GM23248 (cell line): ENCODE data around the gene KRTAP9-1. TPM values are rescaled to one million over a fixed set of nuclear protein-coding genes. Genes with fewer than 3 reads are reported as not detected.
"Not testable (repeated sequence)": the region's sequence is repeated elsewhere in the genome, so short reads cannot be mapped to it uniquely, and the experiment has no call there.

Experiments used
- DNase-seq: peaks from one replicate; pipeline ENCODE4 v3.0.0-alpha.2; 2015
- H2AFZ ChIP-seq: fragments of 200-600 bp; sonication (generic); 2 replicates; pipeline ENCODE4 v1.6.1; 2016; ENCODE audit warnings: antibody characterized with exemption
- H3F3A ChIP-seq: fragments of 200-600 bp; sonication (generic); 2 replicates; pipeline ENCODE4 v1.6.1; 2016; ENCODE audit warnings: mild to moderate bottlenecking, antibody characterized with exemption, mixed run types; ENCODE audit not compliant: insufficient read depth
- H3K27ac ChIP-seq: fragments of 200-600 bp; sonication (generic); 2 replicates; pipeline ENCODE4 v1.5.1; 2016; ENCODE audit warnings: mild to moderate bottlenecking
- H3K27me3 ChIP-seq: fragments of 200-600 bp; sonication (generic); replicated peaks from 2 replicates; pipeline ENCODE4 v1.6.1; 2016; ENCODE audit warnings: mild to moderate bottlenecking; ENCODE audit not compliant: insufficient read depth
- H3K36me3 ChIP-seq: fragments of 200-600 bp; sonication (generic); 2 replicates; pipeline ENCODE4 v1.6.1; 2016; ENCODE audit warnings: low read depth, mild to moderate bottlenecking
- H3K4me1 ChIP-seq: fragments of 200-600 bp; sonication (generic); 2 replicates; pipeline ENCODE4 v1.6.1; 2016; ENCODE audit warnings: mild to moderate bottlenecking; ENCODE audit not compliant: insufficient read depth
- H3K4me2 ChIP-seq: fragments of 200-600 bp; sonication (generic); one replicate; pipeline ENCODE4 v1.6.1; 2016; ENCODE audit warnings: mild to moderate bottlenecking; ENCODE audit not compliant: unreplicated experiment
- H3K4me3 ChIP-seq: fragments of 200-600 bp; sonication (generic); 2 replicates; pipeline ENCODE4 v1.5.1; 2016; ENCODE audit warnings: mild to moderate bottlenecking
- H3K79me2 ChIP-seq: fragments of 200-600 bp; sonication (generic); 2 replicates; pipeline ENCODE4 v1.6.1; 2016; ENCODE audit warnings: mild to moderate bottlenecking; ENCODE audit not compliant: insufficient read depth
- H3K9ac ChIP-seq: fragments of 200-600 bp; sonication (generic); 2 replicates; pipeline ENCODE4 v1.6.1; 2016; ENCODE audit warnings: mild to moderate bottlenecking
- H3K9me2 ChIP-seq: fragments of 200-600 bp; sonication (generic); 2 replicates; pipeline ENCODE4 v1.6.1; 2016; ENCODE audit warnings: mixed run types, mild to moderate bottlenecking, moderate library complexity; ENCODE audit not compliant: insufficient read depth
- H3K9me3 ChIP-seq: fragments of 200-600 bp; sonication (generic); one replicate; pipeline ENCODE4 v1.6.1; 2017; ENCODE audit warnings: low read depth
- H4K20me1 ChIP-seq: fragments of 200-600 bp; sonication (generic); 2 replicates; pipeline ENCODE4 v1.6.0; 2016; ENCODE audit not compliant: insufficient read depth
- EZH2 ChIP-seq: fragments of 200-600 bp; sonication (generic); IDR thresholded peaks from 2 replicates; pipeline ENCODE4 v1.6.1; 2018; ENCODE audit warnings: antibody characterized with exemption, mild to moderate bottlenecking; ENCODE audit not compliant: insufficient read depth, poor library complexity, severe bottlenecking
- EZH2phosphoT487 ChIP-seq: fragments of 200-600 bp; sonication (generic); IDR thresholded peaks from 2 replicates; pipeline ENCODE4 v1.6.1; 2018; ENCODE audit warnings: antibody characterized with exemption, moderate library complexity, mild to moderate bottlenecking, low read depth; ENCODE audit not compliant: insufficient read depth
- WGBS, 2 experiments: methylation state at CpG; one replicate each; pipeline ENCODE4 v1.1.6; 2015 to 2017; ENCODE audit warnings: low lambda C conversion rate in 2 of 2, low coverage in 1 of 2; ENCODE audit errors: missing lambda C conversion rate in 2 of 2; 5-methylcytosine and 5-hydroxymethylcytosine counted together
- in situ Hi-C: fragments of 300-500 bp; cut with MboI; formaldehyde crosslinking; loops from 2 replicates; pipeline ENCODE4 v1.15.0; 2020
- polyA plus RNA-seq: library from polyadenylated mRNA; unstranded; fragments of >200 nt; fragmentation: Nextera tagmentation; extraction: Ambion mirVana; gene quantifications from 2 replicates; pipeline ENCODE4 v1.2.1, GENCODE V29; 2016
- total RNA-seq: library from RNA; depleted of rRNA; stranded (reverse); fragments of >200 nt; shearing (Covaris generic); gene quantifications from 2 replicates; pipeline ENCODE4 v1.2.3, GENCODE V29; 2014

The KRTAP9-1 gene
- total and polyA plus RNA-seq, 2 experiments from 2014 or later, result not detected

- no peaks in the 10 kb centered on the region for H3K36me3 ChIP-seq
- H3K4me1 ChIP-seq, result no peaks in the 10 kb centered on the region
- no peaks in the 10 kb centered on the region for H3F3A ChIP-seq
- no peaks in the 10 kb centered on the region for H3K9me3 ChIP-seq
- no peak overlapping the region for H3K4me2 ChIP-seq
- no peaks in the 10 kb centered on the region for H3K9me2 ChIP-seq
- H3K27ac ChIP-seq, result no peak overlapping the region
- no peak overlapping the region for H3K9ac ChIP-seq
- H2AFZ ChIP-seq, result no peak overlapping the region
- H3K79me2 ChIP-seq, result no peaks in the 10 kb centered on the region
- in situ Hi-C loops, result no loop called here
- H3K4me3 ChIP-seq, result no peak overlapping the region
- TF ChIP-seq EZH2 (no peak), EZH2phosphoT487 (no peak)
- no peaks in the 10 kb centered on the region for H3K27me3 ChIP-seq
- peak; percentile 24 for DNase-seq
- WGBS, 2 experiments, result 55 to 69% methylated on average over 2 of the region's 2 CpGs
- H4K20me1 ChIP-seq, result no peaks in the 10 kb centered on the region
Measured at GRCh38 chr17:41223821-41224220, 34.1 kb downstream of the KRTAP9-1 start.

GRCh38 chr17:41226051-41226450 is 36.4 kb downstream of the KRTAP9-1 start:
- no peak overlapping the region for H2AFZ ChIP-seq
- H4K20me1 ChIP-seq, result no peaks in the 10 kb centered on the region
- in situ Hi-C loops, result no loop called here
- TF ChIP-seq EZH2 (no peak), EZH2phosphoT487 (no peak)
- H3K4me3 ChIP-seq, result no peak overlapping the region
- H3K9ac ChIP-seq, result no peak overlapping the region
- no peaks in the 10 kb centered on the region for H3K9me2 ChIP-seq
- H3K27ac ChIP-seq, result no peak overlapping the region
- H3K79me2 ChIP-seq, result no peaks in the 10 kb centered on the region
- H3K27me3 ChIP-seq, result no peaks in the 10 kb centered on the region
- no peaks in the 10 kb centered on the region for H3K36me3 ChIP-seq
- no peak overlapping the region for H3K4me2 ChIP-seq
- DNase-seq, result no peak
- H3K4me1 ChIP-seq, result no peaks in the 10 kb centered on the region
- H3K9me3 ChIP-seq, result no peaks in the 10 kb centered on the region
- 89 to 91% methylated on average over 6 of the region's 6 CpGs for WGBS, 2 experiments
- no peaks in the 10 kb centered on the region for H3F3A ChIP-seq

DNA sequence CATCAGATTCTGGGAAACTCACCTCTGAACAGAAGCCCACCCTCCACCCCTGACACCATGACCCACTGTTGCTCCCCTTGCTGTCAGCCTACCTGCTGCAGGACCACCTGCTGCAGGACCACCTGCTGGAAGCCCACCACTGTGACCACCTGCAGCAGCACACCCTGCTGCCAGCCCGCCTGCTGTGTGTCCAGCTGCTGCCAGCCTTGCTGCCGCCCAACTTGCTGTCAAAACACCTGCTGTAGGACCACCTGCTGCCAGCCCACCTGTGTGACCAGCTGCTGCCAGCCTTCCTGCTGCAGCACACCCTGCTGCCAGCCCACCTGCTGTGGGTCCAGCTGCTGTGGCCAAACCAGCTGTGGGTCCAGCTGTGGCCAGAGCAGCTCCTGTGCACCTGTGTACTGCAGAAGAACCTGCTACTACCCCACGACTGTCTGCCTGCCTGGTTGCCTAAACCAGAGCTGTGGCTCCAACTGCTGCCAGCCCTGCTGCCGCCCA is 37.0 kb downstream of the KRTAP9-1 start, which contains the start of gene KRTAP9-2:
TSS of gene KRTAP9-2 (plus strand) at position 51 of the 498 bp plus-strand sequence. CDS start at position 58, 7 bp downstream.
- in situ Hi-C loops, H2AFZ ChIP-seq, H3K36me3 ChIP-seq, H3K4me3 ChIP-seq, H3K79me2 ChIP-seq, DNase-seq, H4K20me1 ChIP-seq, H3K4me2 ChIP-seq, H3K9me2 ChIP-seq, H3K27ac ChIP-seq, H3K9ac ChIP-seq, H3K27me3 ChIP-seq, H3K4me1 ChIP-seq, H3F3A ChIP-seq, H3K9me3 ChIP-seq: not testable (repeated sequence)
- 20 to 21% methylated on average over 1 to 3 of the region's 4 CpGs for WGBS, 2 experiments

DNA sequence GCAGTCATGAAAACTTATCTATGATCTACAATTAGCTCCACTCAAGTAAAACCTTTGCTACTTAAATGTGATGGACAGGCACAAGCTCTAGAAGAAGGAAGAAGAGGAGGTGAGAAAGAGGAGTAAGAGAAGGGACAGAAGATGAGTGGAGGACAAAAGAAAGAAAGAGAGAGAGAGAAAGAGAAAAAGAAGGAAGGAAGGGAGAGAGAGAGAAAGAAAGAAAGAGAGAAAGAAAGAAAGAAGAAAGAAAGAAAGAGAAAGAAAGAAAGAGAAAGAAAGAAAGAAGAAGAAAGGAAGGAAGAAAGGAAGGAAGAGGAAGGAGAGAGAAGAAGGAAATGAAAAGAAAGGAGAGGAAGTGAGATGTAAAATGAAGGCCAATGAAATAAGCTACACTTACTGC is 40.4 kb downstream of the KRTAP9-1 start:
- no peak overlapping the region for H3K9ac ChIP-seq
- no peaks in the 10 kb centered on the region for H3K9me3 ChIP-seq
- H3K79me2 ChIP-seq, result no peaks in the 10 kb centered on the region
- no peak overlapping the region for H2AFZ ChIP-seq
- TF ChIP-seq EZH2phosphoT487, result no peak
- no peak for TF ChIP-seq EZH2
- H3K4me1 ChIP-seq, result no peaks in the 10 kb centered on the region
- in situ Hi-C loops, result no loop called here
- no peaks in the 10 kb centered on the region for H3K36me3 ChIP-seq
- no peaks in the 10 kb centered on the region for H3K9me2 ChIP-seq
- no peak for DNase-seq
- H3K4me2 ChIP-seq, result no peak overlapping the region
- H3F3A ChIP-seq, result no peaks in the 10 kb centered on the region
- H3K27ac ChIP-seq, result no peak overlapping the region
- no peaks in the 10 kb centered on the region for H3K27me3 ChIP-seq
- no peaks in the 10 kb centered on the region for H4K20me1 ChIP-seq
- H3K4me3 ChIP-seq, result no peak overlapping the region

DNA sequence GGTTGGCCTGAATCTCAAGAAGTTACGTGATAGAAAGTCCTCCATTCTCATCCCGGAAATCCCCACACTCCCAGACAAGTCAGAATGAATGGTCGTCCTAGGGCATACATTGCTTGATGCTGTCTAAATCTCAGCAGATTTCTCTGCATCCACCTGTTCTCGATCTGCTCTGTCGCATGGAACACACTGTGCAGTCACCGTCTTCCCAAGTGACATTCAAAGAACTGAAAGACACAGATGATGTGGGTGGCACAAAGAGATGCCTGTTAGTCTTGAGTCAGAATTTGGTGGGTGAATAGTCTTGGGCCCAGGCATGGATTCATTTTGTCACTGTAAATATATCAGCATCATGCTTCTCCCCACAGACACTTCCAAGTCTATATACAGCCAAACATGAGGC is 42.0 kb downstream of the KRTAP9-1 start:
- no peak overlapping the region for H2AFZ ChIP-seq
- H3K27ac ChIP-seq, result no peak overlapping the region
- no peaks in the 10 kb centered on the region for H4K20me1 ChIP-seq
- H3K4me1 ChIP-seq, result no peaks in the 10 kb centered on the region
- no peak for DNase-seq
- TF ChIP-seq EZH2phosphoT487 (no peak), EZH2 (no peak)
- H3K4me2 ChIP-seq, result no peak overlapping the region
- H3K36me3 ChIP-seq, result no peaks in the 10 kb centered on the region
- H3K79me2 ChIP-seq, result no peaks in the 10 kb centered on the region
- H3F3A ChIP-seq, result no peaks in the 10 kb centered on the region
- H3K27me3 ChIP-seq, result no peaks in the 10 kb centered on the region
- H3K9me2 ChIP-seq, result no peaks in the 10 kb centered on the region
- in situ Hi-C loops, result no loop called here
- H3K9ac ChIP-seq, result no peak overlapping the region
- WGBS, 2 experiments, result 84 to 87% methylated on average over 6 of the region's 6 CpGs
- H3K9me3 ChIP-seq, result no peaks in the 10 kb centered on the region
- H3K4me3 ChIP-seq, result no peak overlapping the region

DNA sequence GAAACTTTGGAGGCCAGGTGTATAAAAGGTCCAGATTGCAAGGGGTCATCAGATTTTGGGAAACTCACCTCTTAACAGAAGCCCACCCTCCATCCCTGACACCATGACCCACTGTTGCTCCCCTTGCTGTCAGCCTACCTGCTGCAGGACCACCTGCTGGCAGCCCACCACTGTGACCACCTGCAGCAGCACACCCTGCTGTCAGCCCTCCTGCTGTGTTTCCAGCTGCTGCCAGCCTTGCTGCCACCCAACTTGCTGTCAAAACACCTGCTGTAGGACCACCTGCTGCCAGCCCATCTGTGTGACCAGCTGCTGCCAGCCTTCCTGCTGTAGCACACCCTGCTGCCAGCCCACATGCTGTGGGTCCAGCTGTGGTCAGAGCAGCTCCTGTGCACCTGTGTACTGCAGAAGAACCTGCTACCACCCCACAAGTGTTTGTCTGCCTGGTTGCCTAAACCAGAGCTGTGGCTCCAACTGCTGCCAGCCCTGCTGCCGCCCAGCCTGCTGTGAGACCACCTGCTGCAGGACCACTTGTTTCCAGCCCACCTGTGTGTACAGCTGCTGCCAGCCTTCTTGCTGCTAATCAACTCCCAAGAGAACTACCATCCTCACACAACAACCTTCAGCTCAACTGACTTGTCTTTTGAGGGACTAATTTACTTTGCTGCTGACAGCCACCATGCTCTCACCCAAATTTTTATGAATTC is 42.9 kb downstream of the KRTAP9-1 start, which contains the start of gene KRTAP9-3:
TSS of gene KRTAP9-3 (plus strand) at position 51 of the 707 bp plus-strand sequence. CDS start at position 104, 53 bp downstream.
- H3K9ac ChIP-seq, in situ Hi-C loops, H3K4me2 ChIP-seq, H3K27me3 ChIP-seq, H3K9me2 ChIP-seq, H3K9me3 ChIP-seq, H3K27ac ChIP-seq, H2AFZ ChIP-seq, DNase-seq, H3K79me2 ChIP-seq, H3K4me1 ChIP-seq, H3F3A ChIP-seq, H3K36me3 ChIP-seq, H3K4me3 ChIP-seq, H4K20me1 ChIP-seq: not testable (repeated sequence)
- 82 to 100% methylated on average over 1 of the region's 1 CpG for WGBS, 2 experiments

GRCh38 chr17:41237116-41237515 is 47.4 kb downstream of the KRTAP9-1 start:
- WGBS, 2 experiments, result 66 to 74% methylated on average over 4 of the region's 4 CpGs
- H3K27me3 ChIP-seq, H3K79me2 ChIP-seq, H3K27ac ChIP-seq, DNase-seq, H3K4me1 ChIP-seq, H3K9ac ChIP-seq, H3K36me3 ChIP-seq, in situ Hi-C loops, H3K9me3 ChIP-seq, H4K20me1 ChIP-seq, H2AFZ ChIP-seq, H3K9me2 ChIP-seq, H3K4me2 ChIP-seq, H3F3A ChIP-seq, H3K4me3 ChIP-seq: not testable (repeated sequence)
